ENCODE results near the gene IKBKE.
A peak's percentile ranks its signal among the peaks of the same experiment; 100 is the strongest.

Gene IKBKE

GRCh38 chr1:206455666-206456344 is 14.5 kb upstream of the IKBKE start:
- no peak for TF ChIP-seq RAD21 (IDR thresholded peaks at IDR 0.05; ENCODE audit: low read depth)
- peak; percentile 51 for TF ChIP-seq NFIC (IDR thresholded peaks at IDR 0.05)
- TF ChIP-seq ZBTB7A (IDR thresholded peaks at IDR 0.05; ENCODE audit: low read depth): no peak

GRCh38 chr1:206456577-206457370 is 13.5 kb upstream of the IKBKE start:
- TF ChIP-seq REST (IDR thresholded peaks at IDR 0.05; ENCODE audit: low read depth) (no peak), FOXM1 (IDR thresholded peaks at IDR 0.05; ENCODE audit: borderline replicate concordance, low read depth) (no peak), RAD21 (IDR thresholded peaks at IDR 0.05; ENCODE audit: low read depth) (no peak), USF1 (IDR thresholded peaks at IDR 0.05) (no peak), TCF12 (IDR thresholded peaks at IDR 0.05; ENCODE audit: low read depth) (no peak), CEBPB (IDR thresholded peaks at IDR 0.05) (no peak), TEAD4 (IDR thresholded peaks at IDR 0.05) (no peak), MAX (IDR thresholded peaks at IDR 0.05) (no peak), CREB1 (IDR thresholded peaks at IDR 0.05; ENCODE audit: low read depth) (no peak), YY1 (IDR thresholded peaks at IDR 0.05; ENCODE audit: low read depth) (no peak), EGR1 (IDR thresholded peaks at IDR 0.05) (no peak), TAF1 (IDR thresholded peaks at IDR 0.05; ENCODE audit: low read depth) (no peak), EP300 (IDR thresholded peaks at IDR 0.05; ENCODE audit: borderline replicate concordance) (no peak), ZBTB7A (IDR thresholded peaks at IDR 0.05; ENCODE audit: low read depth) (no peak), NFIC (IDR thresholded peaks at IDR 0.05) (no peak)

GRCh38 chr1:206457408-206458120 is 12.7 kb upstream of the IKBKE start:
- no peak for TF ChIP-seq EP300 (IDR thresholded peaks at IDR 0.05; ENCODE audit: borderline replicate concordance)

- TF ChIP-seq CEBPB (IDR thresholded peaks at IDR 0.05): no peak
- TF ChIP-seq YY1 (IDR thresholded peaks at IDR 0.05; ENCODE audit: low read depth): no peak
- no peak for TF ChIP-seq USF1 (IDR thresholded peaks at IDR 0.05)
- no peak for TF ChIP-seq REST (IDR thresholded peaks at IDR 0.05; ENCODE audit: low read depth)
- no peak for TF ChIP-seq ZBTB7A (IDR thresholded peaks at IDR 0.05; ENCODE audit: low read depth)
- no peak for TF ChIP-seq TEAD4 (IDR thresholded peaks at IDR 0.05)
- no peak for TF ChIP-seq NFIC (IDR thresholded peaks at IDR 0.05)
- TF ChIP-seq MAX (IDR thresholded peaks at IDR 0.05): no peak
- TF ChIP-seq RAD21 (IDR thresholded peaks at IDR 0.05; ENCODE audit: low read depth): no peak
- TF ChIP-seq TAF1 (IDR thresholded peaks at IDR 0.05; ENCODE audit: low read depth): no peak
- TF ChIP-seq EP300 (IDR thresholded peaks at IDR 0.05; ENCODE audit: borderline replicate concordance): no peak
- TF ChIP-seq CREB1 (IDR thresholded peaks at IDR 0.05; ENCODE audit: low read depth): no peak
- TF ChIP-seq EGR1 (IDR thresholded peaks at IDR 0.05): no peak
- no peak for TF ChIP-seq TCF12 (IDR thresholded peaks at IDR 0.05; ENCODE audit: low read depth)
- TF ChIP-seq FOXM1 (IDR thresholded peaks at IDR 0.05; ENCODE audit: borderline replicate concordance, low read depth): no peak
Observed at GRCh38 chr1:206459703-206460102, 10.6 kb upstream of the IKBKE start.

- TF ChIP-seq TCF12 (IDR thresholded peaks at IDR 0.05; ENCODE audit: low read depth): no peak
- TF ChIP-seq FOXM1 (IDR thresholded peaks at IDR 0.05; ENCODE audit: borderline replicate concordance, low read depth): no peak
- no peak for TF ChIP-seq REST (IDR thresholded peaks at IDR 0.05; ENCODE audit: low read depth)
- no peak for TF ChIP-seq TEAD4 (IDR thresholded peaks at IDR 0.05)
- TF ChIP-seq EGR1 (IDR thresholded peaks at IDR 0.05): no peak
- TF ChIP-seq TAF1 (IDR thresholded peaks at IDR 0.05; ENCODE audit: low read depth): no peak
- TF ChIP-seq ZBTB7A (IDR thresholded peaks at IDR 0.05; ENCODE audit: low read depth): no peak
- TF ChIP-seq YY1 (IDR thresholded peaks at IDR 0.05; ENCODE audit: low read depth): no peak
- TF ChIP-seq NFIC (IDR thresholded peaks at IDR 0.05): no peak
- TF ChIP-seq EP300 (IDR thresholded peaks at IDR 0.05; ENCODE audit: borderline replicate concordance): no peak
Observed at GRCh38 chr1:206460836-206461426, 9.3 kb upstream of the IKBKE start.
